GM04504 (cell line): ENCODE data around the gene XPO6.

Experiments used
- DNase-seq: peaks from one replicate; pipeline ENCODE4 v3.0.0-alpha.2; 2012; ENCODE audit warnings: low read depth

The XPO6 gene

DNA sequence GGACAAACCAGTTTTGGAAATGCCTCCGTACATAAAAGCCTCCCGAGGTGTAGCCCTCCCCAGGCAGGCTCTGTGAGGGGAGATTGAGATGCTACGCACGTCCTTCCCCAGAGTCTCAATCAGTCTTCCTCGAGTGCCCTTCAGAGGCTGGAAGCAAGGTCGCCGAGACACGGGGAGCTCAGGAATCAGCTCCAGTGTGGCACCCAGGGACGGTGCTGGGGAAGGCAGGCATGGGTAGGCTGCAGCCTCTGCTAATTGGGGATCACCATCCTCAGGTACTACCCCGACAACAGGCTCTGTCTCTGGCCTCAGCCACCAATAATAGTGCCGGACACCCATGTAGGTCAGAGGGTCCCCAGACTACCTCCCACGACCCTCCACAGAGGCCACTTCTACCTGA, 120.1 kb downstream of the XPO6 start:
- DNase-seq = no peak

DNA sequence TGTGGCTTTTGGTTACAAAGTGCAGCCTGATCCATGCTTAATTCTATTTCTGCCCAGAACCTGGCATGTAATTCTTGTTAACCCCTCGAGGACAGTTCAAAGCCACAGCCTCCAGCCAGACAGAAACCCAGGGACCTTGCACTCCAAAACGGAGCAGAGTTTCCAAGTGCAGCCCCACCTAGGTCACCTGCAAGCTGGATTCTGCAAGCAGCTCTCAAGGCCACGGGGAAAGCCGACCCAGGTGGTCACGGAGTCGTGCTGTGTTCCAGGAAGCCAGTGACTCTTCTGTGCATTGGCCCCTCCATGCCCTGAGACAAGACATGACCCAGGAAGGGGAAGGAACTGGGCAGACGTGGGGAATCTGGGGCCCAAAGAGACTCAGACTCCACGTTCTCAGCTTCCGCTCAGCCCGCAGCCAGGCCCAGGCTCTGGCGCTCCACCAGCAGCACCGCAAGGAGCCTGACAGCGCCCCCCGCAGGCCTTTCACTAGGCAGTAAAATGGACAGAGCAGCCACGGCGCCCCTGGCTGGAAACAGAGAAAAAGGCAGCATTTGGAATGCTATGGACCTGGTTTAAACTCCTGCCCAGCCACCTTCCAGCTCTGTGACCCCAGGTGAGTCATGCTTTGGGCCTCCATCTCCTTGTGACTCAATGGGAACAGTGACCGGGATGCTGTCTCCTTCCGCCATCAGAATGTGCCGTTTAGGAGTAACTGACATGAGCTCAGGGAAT, 121.0 kb downstream of the XPO6 start:
- peak; percentile 3 for DNase-seq

- no peak for DNase-seq
These were observed 121.8 kb downstream of the XPO6 start for GRCh38 chr16:28089992-28090365.

- no peak for DNase-seq
These were observed 122.4 kb downstream of the XPO6 start for GRCh38 chr16:28089205-28089991.

DNA sequence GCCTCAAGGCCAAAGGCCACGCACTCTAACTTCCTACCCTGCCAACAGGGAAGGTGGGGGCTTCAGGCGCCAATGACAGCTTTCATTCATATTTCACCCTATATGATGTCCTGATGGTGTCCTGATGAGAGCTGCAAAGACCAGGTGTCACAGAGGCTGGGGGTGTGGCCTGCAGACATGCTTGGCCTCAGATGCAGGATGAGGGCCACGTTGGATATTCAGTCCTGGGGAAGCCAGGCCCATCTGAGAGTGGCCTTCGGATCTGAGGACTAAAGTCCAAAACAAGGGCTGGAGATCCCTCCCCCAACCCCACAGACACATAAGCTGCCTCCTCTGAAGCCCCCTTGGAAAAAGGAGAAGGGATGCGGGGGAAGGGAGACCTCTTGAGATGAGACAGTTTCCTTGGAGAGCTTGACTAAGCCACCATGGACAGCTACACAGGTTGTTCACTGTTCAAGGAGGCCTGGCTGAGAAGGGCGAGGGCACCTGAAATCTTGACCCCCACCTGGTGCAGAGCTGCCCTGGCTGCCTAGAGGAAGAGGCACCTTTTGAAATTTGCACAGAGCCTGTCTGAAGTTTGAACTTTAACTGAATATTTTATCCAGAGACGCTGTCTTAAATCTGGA, 124.0 kb downstream of the XPO6 start:
- DNase-seq = no peak

GRCh38 chr16:28087140-28087660, 124.6 kb downstream of the XPO6 start:
- DNase-seq = no peak

GRCh38 chr16:28086186-28087139, 125.3 kb downstream of the XPO6 start:
- no peak for DNase-seq

- DNase-seq = no peak
These were observed 126.2 kb downstream of the XPO6 start for GRCh38 chr16:28085389-28086171.

DNA sequence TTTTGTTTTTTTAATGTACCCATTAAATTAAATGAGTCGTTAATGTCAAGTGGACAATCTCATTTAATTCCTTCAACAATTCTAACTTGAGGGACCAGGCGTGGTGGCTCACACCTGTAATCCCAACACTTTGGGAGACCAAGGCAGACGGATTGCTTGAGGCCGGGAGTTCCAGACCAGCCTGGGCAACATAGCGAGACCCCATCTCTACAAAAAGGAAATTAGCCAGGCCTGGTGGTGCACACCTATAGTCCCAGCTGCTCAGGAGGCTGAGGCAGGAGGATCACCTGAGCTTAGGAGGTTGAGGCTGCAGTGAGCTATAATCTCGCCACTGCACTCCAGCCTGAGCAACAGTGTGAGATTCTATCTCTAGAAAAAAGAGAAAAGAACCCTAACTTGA, 127.6 kb downstream of the XPO6 start:
- DNase-seq = no peak

- no peak for DNase-seq
These were observed 129.1 kb downstream of the XPO6 start for GRCh38 chr16:28082624-28083023.

DNA sequence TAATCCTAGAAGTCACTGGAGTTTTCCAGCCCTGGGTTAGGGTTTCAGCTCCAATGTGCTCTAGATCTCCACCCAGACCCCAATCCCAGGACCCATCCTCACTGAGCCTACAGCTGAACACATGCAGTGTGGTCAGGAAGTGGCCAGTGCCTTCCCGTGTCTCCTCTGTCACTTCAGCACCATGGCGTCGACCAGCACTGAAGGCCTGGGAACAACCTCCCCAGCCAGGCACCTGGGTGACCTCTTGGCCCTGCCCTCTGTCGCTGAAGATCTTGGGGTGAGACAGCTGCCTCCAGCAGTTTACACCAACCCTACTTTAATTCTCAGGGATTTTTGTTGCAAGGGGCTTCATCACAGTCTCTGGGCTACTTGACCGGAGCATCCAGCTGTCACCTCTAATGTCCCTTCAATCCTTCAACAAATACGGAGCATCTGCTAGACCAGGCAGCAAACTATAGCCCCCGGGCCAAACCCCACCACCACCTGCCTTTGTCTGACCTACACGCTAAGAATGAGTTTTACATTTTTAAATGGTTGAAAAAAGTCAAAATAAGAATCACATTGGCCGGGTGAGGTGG, 130.3 kb downstream of the XPO6 start:
- no peak for DNase-seq

GRCh38 chr16:28078261-28078660, 133.5 kb downstream of the XPO6 start:
- no peak for DNase-seq

GRCh38 chr16:28073836-28074235, 137.9 kb downstream of the XPO6 start:
- no peak for DNase-seq

DNA sequence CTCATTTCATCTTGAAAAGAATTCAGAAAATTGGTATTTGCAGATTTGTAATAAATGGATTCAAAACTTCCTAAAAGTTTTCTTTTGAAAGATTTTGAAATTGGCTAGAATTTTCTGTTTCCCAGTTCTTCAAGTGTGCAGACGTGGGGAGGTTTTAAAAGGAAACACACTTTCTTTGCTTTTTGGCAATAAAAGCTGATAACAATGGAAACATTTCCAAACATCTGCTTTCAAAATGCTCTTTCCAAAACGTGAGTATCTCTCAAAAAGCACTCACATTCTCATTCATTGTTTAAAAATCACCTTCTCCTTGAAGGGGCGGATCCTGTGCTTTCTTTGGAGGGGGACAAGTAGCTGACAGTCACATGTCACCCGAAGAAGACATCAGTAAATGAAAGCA, 139.7 kb downstream of the XPO6 start:
- DNase-seq = no peak

GRCh38 chr16:28069971-28070794, 141.6 kb downstream of the XPO6 start:
- DNase-seq = no peak

DNA sequence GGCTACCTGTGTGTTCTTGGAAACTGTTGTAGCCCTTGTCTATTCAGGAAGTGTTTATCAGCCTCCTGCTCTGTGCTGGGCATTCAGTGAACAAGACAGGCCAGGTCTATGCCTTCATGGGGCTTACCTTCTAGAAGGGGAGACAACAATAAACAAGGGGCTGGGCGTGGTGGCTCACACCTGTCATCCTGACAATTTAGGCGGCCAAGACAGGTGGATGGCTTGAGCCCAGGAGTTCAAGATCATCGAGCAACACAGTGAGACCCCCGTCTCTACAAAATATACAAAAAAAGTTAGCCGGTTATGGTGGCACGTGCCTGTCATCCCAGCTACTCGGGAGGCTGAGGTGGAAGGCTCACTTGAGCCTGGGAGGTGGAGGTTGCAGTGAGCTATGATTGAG, 142.8 kb downstream of the XPO6 start:
- DNase-seq = no peak

GRCh38 chr16:28067604-28068379, 144.0 kb downstream of the XPO6 start:
- DNase-seq = no peak

GRCh38 chr16:28064706-28065249, 147.0 kb downstream of the XPO6 start:
- no peak for DNase-seq

- no peak for DNase-seq
These were observed 147.6 kb downstream of the XPO6 start for GRCh38 chr16:28064150-28064549.
